Pancreas (tissue), 10 donors: ENCODE results near the gene CTPS1. TPM values are rescaled to one million over a fixed set of nuclear protein-coding genes. Genes with fewer than 3 reads are reported as not detected.

Source experiments
- ATAC-seq, 4 donors: fragments of 200-7000 bp; cut with Tn5 transposase; one replicate each; pipeline versions ENCODE4 v1.8.0 to v1.9.1; 2020; ENCODE audit warnings: mild to moderate bottlenecking in 4 of 4, moderate library complexity in 4 of 4
- DNase-seq, 6 donors: peaks; one replicate each; pipeline ENCODE4 v3.0.0-alpha.2; 2020
- FAIRE-seq: peaks from 2 replicates; lab custom pipeline; 2012; peaks lifted over from hg19 to GRCh38; lab: Jason Lieb, UNC
- H3K27ac ChIP-seq, 4 donors: fragments of 200-600 bp; sonication (generic); 1 replicate in 3 of 4; 2 replicates in 1 of 4; pipeline versions ENCODE4 v1.5.0 to v1.8.0; 2020
- H3K27me3 ChIP-seq, 4 donors: fragments of 200-600 bp; one replicate each; pipeline ENCODE4 v1.8.0; 2021
- H3K36me3 ChIP-seq, 3 donors: fragments of 200-600 bp; sonication (generic) in 1 of 3; one replicate each; pipeline versions ENCODE4 v1.5.0 to v1.8.0; 2020 to 2021
- H3K4me1 ChIP-seq, 3 donors: fragments of 200-600 bp; one replicate each; pipeline ENCODE4 v1.8.0; 2021
- H3K4me3 ChIP-seq, 4 donors: fragments of 200-600 bp; sonication (generic) in 2 of 4; one replicate each; pipeline versions ENCODE4 v1.5.0 to v1.8.0; 2020 to 2021
- H3K9me3 ChIP-seq, 4 donors: fragments of 200-600 bp; one replicate each; pipeline ENCODE4 v1.8.0; 2021
- CTCF ChIP-seq, 4 donors: fragments of 200-600 bp; sonication (generic) in 3 of 4; IDR thresholded peaks; one replicate each; pipeline versions ENCODE4 v1.5.0 to v1.8.0; 2021; ENCODE audit warnings: antibody characterized with exemption in 4 of 4
- WGBS, 2 donors: extraction: QIAGEN DNeasy Blood & Tissue Kit; methylation state at CpG; one replicate each; pipeline ENCODE4 v1.1.7; 2013; 5-methylcytosine and 5-hydroxymethylcytosine counted together
- intact Hi-C, 3 donors: fragments of 100-400 bp; cut with DNase I; formaldehyde crosslinking; loops; one replicate each; pipeline versions ENCODE4 v1.11.1 to v1.14.2; 2022
- polyA plus RNA-seq, 2 donors: library from polyadenylated mRNA; stranded (reverse); fragments of 200-250 nt; gene quantifications; one replicate each; pipeline ENCODE4 v1.2.3, GENCODE V29; 2013
- total RNA-seq, 6 donors: library from RNA; stranded (reverse); fragmentation: NEBNext Ultra II Directional in 4 of 6; extraction: Animal tissue kit (Norgen Biotek cat#: 25700) in 4 of 6; gene quantifications; one replicate each; pipeline versions ENCODE4 v1.2.1 to v1.2.4, GENCODE V29; 2021 to 2023
- donor health status: healthy with polysubstance abuse.
- donor health status: DM: no; HTN: no; CAD: no; lungs with moderate emphysema.
- donor health status: DM: no; HTN: no; CAD: no.
- donor health status: control.
- donor health status: control.
- donor health status: Bipolar disorder and iron deficiency.
- donor health status: DM: yes; HTN: yes; CAD: no.
- donor health status: DM: no; HTN: no; CAD: no.
- donor health status: DM: no; HTN: no; CAD: no.
- donor health status: DM: yes; HTN: yes; CAD: no.

CTPS1 gene
- total and polyA plus RNA-seq, 8 donors: 4.1 to 8.7 (median 7.3) TPM

GRCh38 chr1:40951943-40952743 lies 27.4 kb upstream of the CTPS1 start:
- FAIRE-seq (no peak), ATAC-seq (peak; percentile 83 to 93 (median 89))
- WGBS, 2 donors: 22 to 23% methylated on average over 17 of the region's 17 CpGs

GRCh38 chr1:40952744-40953315 lies 26.7 kb upstream of the CTPS1 start:
- no peak for FAIRE-seq
- no peaks in the 10 kb centered on the region for H3K36me3 ChIP-seq
- H3K27me3 ChIP-seq: no peaks in the 10 kb centered on the region
- peaks cover 0 to 12% (median 5%) of the 10 kb centered on the region in 3 donors for H3K4me1 ChIP-seq
- peak in 1 of 4 donors; percentile 17 for ATAC-seq
- H3K27ac ChIP-seq: no peak overlapping the region
- H3K4me3 ChIP-seq: no peak overlapping the region
- intact Hi-C loops: loop anchor here (5.0 to 10.0 kb wide), 5 partner anchors 62 to 328 kb away; no protein-coding TSS in a partner anchor
- H3K9me3 ChIP-seq: no peaks in the 10 kb centered on the region
- DNase-seq: no peak
- TF ChIP-seq CTCF (IDR thresholded peaks at IDR 0.05): peak in 2 of 4 donors; percentile 5 to 13
- whole genome bisulfite sequencing, 2 donors: 37% methylated on average over 6 of the region's 6 CpGs

More at GRCh38 chr1:40951943-40952743, 27.4 kb upstream of the CTPS1 start:
- peak; percentile 71 to 92 (median 85) for DNase-seq
- intact Hi-C loops: loop anchor here (5.0 to 10.0 kb wide), 5 partner anchors 63 to 327 kb away; no protein-coding TSS in a partner anchor
- Histone ChIP-seq H3K36me3 (no peaks in the 10 kb centered on the region), H3K4me1 (peaks cover 0 to 12% (median 5%) of the 10 kb centered on the region in 3 donors), H3K27me3 (no peaks in the 10 kb centered on the region), H3K4me3 (no peak overlapping the region), H3K9me3 (no peaks in the 10 kb centered on the region), H3K27ac (no peak overlapping the region)
- peak; percentile 85 to 93 (median 88) for TF ChIP-seq CTCF (IDR thresholded peaks at IDR 0.05)

GRCh38 chr1:40954626-40955025 lies 24.9 kb upstream of the CTPS1 start:
- intact Hi-C loops: loop anchor here (5.0 to 10.0 kb wide), 5 partner anchors 60 to 330 kb away; no protein-coding TSS in a partner anchor
- DNase-seq (no peak), FAIRE-seq (no peak), ATAC-seq (peak in 1 of 4 donors; percentile 13)
- Histone ChIP-seq H3K27ac (no peak overlapping the region), H3K9me3 (no peaks in the 10 kb centered on the region), H3K36me3 (no peaks in the 10 kb centered on the region), H3K4me1 (peaks cover 0 to 2% (median 0%) of the 10 kb centered on the region in 3 donors), H3K27me3 (no peaks in the 10 kb centered on the region), H3K4me3 (no peak overlapping the region)
- WGBS, 2 donors: 30 to 33% methylated on average over 9 of the region's 9 CpGs
- no peak for TF ChIP-seq CTCF (IDR thresholded peaks at IDR 0.05)

GRCh38 chr1:40955266-40955665 lies 24.2 kb upstream of the CTPS1 start:
- 66 to 68% methylated on average over 5 of the region's 5 CpGs for WGBS, 2 donors
- no peak for ATAC-seq
- Histone ChIP-seq H3K4me3 (no peak overlapping the region), H3K4me1 (peaks cover 0 to 2% (median 0%) of the 10 kb centered on the region in 3 donors), H3K9me3 (no peaks in the 10 kb centered on the region), H3K27ac (no peak overlapping the region), H3K36me3 (no peaks in the 10 kb centered on the region), H3K27me3 (no peaks in the 10 kb centered on the region)
- no peak for FAIRE-seq
- TF ChIP-seq CTCF (IDR thresholded peaks at IDR 0.05): no peak
- intact Hi-C loops: loop anchor here in 2 of 3 donors (10.0 kb wide), 3 partner anchors 60 to 330 kb away; no protein-coding TSS in a partner anchor
- no peak for DNase-seq
